HG02943 (cell line): ENCODE measurements around the gene TEX2.

Experiments
- ATAC-seq: cut with Tn5 transposase; IDR thresholded peaks from one replicate; pipeline ENCODE4 v1.9.1; 2021; ENCODE audit warnings: mild to moderate bottlenecking, low read depth, moderate library complexity; ENCODE audit not compliant: unreplicated experiment

The TEX2 gene

GRCh38 chr17:64165347-64165746 lies 97.7 kb downstream of the TEX2 start:
- no peak for ATAC-seq

GRCh38 chr17:64164596-64165285 lies 98.3 kb downstream of the TEX2 start:
- no peak for ATAC-seq

- no peak for ATAC-seq
These were observed 99.6 kb downstream of the TEX2 start for GRCh38 chr17:64163468-64163867.

GRCh38 chr17:64162554-64162953 lies 100.5 kb downstream of the TEX2 start:
- ATAC-seq: no peak

- no peak for ATAC-seq
These were observed 101.5 kb downstream of the TEX2 start for GRCh38 chr17:64161380-64162176.

GRCh38 chr17:64160378-64160777 lies 102.7 kb downstream of the TEX2 start:
- ATAC-seq: no peak

GRCh38 chr17:64158831-64159590 lies 104.0 kb downstream of the TEX2 start:
- ATAC-seq: no peak

- ATAC-seq: no peak
These were observed 104.7 kb downstream of the TEX2 start for GRCh38 chr17:64158406-64158805.

- no peak for ATAC-seq
These were observed 105.3 kb downstream of the TEX2 start for GRCh38 chr17:64157669-64158180.

GRCh38 chr17:64156670-64157069 lies 106.4 kb downstream of the TEX2 start:
- no peak for ATAC-seq

GRCh38 chr17:64155751-64156544 lies 107.1 kb downstream of the TEX2 start:
- ATAC-seq: no peak

- ATAC-seq: no peak
These were observed 107.9 kb downstream of the TEX2 start for GRCh38 chr17:64155129-64155528.

- no peak for ATAC-seq
These were observed 108.3 kb downstream of the TEX2 start for GRCh38 chr17:64154717-64155116.

GRCh38 chr17:64154313-64154695 lies 108.8 kb downstream of the TEX2 start:
- no peak for ATAC-seq

GRCh38 chr17:64153565-64154312 lies 109.3 kb downstream of the TEX2 start:
- no peak for ATAC-seq

- ATAC-seq: no peak
These were observed 110.5 kb downstream of the TEX2 start for GRCh38 chr17:64152428-64153125.

GRCh38 chr17:64151016-64151368 lies 112.1 kb downstream of the TEX2 start:
- ATAC-seq: no peak

- no peak for ATAC-seq
These were observed 112.6 kb downstream of the TEX2 start for GRCh38 chr17:64150237-64151015.
